ENCODE results near the gene DENND1A.
A peak's percentile ranks its signal among the peaks of the same experiment; 100 is the strongest.
"Not testable (repeated sequence)": the region's sequence is repeated elsewhere in the genome, so short reads cannot be mapped to it uniquely, and the experiment has no call there.

The DENND1A gene

DNA sequence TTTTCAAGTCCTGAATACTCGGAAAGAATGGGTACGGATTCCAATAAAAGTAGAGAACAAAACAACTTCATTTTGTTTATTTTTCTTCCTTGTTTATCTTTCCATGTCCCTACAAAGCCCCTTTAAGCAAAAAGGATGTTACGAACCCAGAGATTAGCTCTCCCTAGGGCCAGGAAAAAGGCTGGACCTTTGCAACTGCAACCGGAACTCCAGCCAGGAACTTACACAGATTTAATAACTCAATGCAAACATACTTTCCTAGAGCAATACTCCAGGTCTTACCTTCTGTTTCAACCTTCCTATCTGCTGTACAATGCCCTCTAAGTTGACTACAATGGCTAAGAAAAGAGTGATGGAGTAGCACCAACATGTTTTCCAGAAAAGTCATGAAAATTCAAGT lies 7.0 kb downstream of the DENND1A start:
- DNase-seq, result no peak

DNA sequence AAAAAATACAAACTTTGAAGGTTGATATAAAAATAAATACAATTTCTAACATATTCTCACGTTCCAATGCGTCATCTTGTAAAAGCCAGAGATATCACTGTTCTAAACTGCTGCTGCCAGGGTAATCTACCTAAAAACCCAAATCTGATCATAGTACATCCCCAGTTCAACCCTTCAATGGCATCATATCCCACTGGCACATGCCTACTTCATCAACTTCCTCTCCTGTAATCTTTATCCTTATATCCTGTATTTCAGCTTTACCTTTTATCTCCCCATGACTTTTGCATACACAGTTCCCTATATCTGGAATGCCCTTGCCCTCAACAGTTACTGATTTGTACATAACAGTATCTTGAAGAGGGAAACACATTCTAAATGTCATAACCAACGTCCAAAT lies 7.5 kb downstream of the DENND1A start:
- DNase-seq, result no peak

DNA sequence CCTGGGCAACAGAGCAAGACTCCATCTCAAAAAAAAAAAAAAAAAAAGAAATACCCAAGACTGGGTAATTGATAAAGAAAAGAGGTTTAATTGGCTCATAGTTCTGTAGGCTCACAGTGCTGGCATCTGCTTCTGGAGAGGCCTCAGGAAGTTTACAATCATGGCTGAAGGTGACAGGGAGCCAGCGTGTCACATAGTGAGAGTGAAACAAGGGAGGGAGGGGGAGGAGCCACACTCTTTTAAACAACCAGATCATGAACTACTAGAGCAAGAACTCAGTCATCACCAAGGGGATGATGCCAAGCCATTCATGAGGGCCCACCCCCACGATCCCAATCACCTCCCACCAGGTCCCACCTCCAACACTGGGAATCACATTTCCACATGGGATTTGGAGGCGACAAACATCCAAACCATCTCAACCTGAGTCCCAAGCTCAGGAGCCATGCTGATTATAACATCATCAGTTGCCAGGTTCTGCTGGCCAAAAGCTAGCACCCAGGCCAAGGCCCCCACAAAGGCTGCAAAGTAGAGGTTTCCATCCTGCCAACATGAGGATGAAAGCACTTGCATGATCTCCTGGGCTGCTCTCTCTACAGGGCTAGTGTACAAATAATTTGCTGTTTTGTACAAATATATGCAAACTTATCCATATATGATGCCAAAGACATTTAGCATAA lies 15.3 kb downstream of the DENND1A start:
- no peak for DNase-seq

DNA sequence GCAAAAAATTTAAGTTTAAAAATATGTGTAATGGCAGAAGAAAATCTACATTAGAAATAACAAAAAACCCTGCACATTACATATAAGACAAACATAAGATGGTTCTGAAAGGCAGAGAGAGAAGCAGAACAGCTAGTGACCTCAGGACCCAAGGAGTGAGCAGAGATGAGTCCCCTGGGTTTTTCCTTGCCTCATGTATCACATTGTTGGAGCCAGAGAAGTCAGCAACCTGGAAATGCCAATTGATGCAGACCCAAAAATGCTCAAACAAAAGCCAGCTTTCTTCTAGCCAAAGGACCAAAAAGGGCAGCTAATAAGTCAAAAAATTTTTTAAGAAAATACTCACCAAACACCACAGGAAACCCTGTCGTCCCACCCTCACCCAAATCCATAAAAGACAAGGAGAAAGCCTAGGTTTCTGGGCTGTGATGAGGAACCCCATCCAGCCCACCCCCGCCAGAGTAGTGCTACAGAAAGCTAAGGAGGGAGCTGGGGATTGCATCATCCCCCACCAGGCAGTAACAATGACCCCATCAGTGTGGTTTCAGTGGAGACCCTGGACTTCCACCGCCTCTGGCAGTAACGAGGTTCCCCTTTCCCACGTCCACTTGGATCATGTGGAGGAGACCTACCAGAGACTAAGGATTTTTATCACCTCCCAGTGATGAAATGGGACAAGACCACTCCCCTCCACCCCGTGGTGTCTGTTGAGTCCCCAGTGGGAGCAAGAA lies 17.6 kb downstream of the DENND1A start:
- peak in 1 of 2 donors; percentile 51 for DNase-seq

DNA sequence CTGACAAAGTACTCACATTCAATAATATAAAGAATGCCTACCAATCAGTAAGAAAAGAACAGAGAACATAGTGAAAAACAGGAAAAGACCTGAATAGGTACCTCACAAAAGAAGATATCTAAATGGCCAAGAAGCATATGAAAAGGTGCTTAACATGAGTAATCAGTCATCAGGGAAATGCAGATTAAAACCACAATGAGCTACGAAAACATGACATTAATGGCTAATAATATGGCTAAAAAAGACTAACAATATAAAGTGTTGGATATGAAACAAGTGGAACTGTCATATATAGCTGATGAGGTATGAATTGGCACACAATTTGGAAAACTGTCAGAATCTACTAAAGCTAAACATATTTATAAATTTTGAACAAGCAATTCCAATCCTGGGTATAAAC lies 18.9 kb downstream of the DENND1A start:
- no peak for DNase-seq

DNA sequence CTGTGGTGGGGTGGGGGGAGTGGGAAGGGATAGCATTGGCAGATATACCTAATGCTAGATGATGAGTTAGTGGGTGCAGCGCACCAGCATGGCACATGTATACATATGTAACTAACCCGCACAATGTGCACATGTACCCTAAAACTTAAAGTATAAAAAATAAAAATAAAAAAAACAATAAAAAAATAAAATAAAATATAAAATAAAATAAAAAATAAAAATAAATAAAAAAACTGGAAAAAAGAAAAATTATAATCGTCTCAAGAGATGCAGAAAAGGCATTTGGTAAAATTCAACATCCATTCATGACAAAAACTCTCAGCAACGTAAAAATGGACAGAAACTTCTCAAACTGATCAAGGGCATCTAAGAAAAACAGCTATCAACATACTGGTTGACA lies 20.7 kb downstream of the DENND1A start:
- DNase-seq, result not testable (repeated sequence)

DNA sequence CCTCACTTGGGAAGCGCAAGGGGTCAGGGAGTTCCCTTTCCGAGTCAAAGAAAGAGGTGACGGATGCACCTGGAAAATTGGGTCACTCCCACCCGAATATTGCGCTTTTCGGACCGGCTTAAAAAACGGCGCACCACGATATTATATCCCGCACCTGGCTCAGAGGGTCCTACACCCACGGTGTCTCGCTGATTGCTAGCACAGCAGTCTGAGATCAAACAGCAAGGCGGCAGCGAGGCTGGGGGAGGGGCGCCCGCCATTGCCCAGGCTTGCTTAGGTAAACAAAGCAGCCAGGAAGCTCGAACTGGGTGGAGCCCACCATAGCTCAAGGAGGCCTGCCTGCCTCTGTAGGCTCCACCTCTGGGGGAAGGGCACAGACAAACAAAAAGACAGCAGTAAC lies 26.4 kb downstream of the DENND1A start:
- DNase-seq, result not testable (repeated sequence)

DNA sequence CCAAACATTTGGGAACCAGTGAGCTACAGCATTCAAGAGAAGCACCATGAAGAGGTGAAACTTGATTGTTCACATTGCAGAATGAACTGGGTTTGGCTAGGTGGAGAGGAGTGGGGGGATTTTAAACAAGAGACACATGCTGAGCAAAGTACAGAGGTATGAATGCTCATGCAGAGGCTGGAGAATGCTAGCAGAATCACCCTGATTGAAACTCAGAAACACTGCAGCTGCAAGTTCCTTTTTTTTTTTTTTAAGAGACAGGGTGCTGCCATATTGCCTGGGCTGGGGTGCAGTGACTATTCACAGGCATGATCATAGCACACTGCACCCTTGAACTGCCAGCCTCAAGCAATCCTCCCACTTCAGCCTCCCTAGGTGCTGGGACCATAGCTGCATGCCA lies 35.1 kb downstream of the DENND1A start:
- DNase-seq, result no peak

DNA sequence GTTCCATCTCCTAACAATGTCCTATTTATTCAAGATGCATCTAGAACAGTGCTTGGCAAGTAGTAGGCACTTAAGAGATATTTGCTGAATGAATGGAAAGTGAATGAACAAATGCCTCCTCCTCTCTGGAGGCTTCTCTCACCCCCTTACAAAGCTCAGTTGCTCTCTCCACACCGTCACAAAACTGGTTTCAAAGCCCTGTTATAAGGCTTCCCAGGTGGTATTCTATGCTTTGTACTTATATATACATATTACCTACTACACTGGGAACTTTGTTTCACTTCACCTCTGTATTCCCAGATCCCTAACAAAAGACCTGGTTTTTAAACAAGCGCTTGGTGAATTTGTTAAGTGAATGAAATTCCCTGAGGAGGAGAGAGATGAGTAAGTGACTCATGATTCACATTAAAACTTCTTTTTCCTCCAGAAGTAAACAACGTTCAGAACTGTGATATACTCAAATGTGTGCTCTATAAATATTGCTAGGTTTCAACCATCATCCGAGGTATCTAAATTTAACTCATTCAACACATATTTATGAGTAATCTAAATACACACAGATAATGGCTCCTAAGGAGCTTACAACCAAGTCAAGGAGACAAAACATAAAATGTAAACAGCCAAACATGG lies 36.0 kb downstream of the DENND1A start:
- DNase-seq, result no peak

DNA sequence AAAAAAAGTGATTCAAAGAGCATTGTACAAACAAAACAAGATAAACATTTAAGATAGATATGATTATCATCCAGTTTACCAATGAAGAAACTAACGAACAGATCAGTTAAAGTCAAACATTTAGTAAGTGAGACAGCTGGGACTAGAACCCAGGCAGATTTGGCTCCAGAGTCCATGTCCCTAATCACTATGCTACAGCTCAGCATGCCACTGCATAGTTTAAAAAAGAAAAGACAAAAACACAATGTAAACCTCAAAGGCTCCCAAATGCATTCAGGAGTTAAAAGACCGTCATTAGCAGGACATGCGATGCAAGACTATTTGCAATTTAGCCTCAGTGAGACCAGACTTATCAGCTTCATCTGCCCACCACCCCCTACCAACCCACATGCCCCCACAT lies 36.8 kb downstream of the DENND1A start:
- no peak for DNase-seq

DNA sequence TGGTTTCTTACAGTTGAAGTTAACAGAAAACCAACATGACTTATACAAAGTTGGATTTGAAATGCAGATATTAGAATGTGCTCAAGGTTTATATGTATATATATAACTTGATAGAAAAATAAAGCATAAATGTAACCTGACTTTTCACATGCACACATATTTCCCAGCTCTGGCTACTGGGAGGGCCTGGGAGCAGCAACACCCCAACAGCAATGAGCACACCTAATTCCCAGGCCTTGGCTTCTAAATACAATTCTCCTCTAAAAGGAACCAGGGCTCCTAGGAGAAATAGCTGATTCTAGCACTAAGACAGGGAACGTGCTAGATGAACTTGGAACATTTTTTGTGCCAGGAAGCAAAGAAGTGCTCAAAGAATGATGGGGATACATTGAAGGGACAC lies 42.1 kb downstream of the DENND1A start:
- DNase-seq, result no peak

DNA sequence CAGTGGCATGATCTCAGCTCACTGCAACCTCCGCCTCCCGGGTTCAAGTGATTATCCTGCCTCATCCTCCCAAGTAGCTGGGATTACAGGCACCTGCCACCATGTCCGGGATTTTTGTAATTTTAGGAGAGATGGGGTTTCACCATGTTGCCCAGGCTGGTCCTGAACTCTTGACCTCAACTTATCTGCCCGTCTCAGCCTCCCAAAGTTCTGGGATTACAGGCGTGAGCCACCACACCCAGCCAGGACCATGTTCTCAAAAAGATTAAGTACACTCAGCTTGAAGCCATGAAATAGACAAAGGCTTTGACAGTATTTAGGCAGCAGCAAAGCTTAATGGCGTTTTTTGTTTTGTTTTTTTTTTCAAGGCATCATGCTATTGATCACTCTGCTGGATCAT lies 44.1 kb downstream of the DENND1A start:
- not testable (repeated sequence) for DNase-seq

DNA sequence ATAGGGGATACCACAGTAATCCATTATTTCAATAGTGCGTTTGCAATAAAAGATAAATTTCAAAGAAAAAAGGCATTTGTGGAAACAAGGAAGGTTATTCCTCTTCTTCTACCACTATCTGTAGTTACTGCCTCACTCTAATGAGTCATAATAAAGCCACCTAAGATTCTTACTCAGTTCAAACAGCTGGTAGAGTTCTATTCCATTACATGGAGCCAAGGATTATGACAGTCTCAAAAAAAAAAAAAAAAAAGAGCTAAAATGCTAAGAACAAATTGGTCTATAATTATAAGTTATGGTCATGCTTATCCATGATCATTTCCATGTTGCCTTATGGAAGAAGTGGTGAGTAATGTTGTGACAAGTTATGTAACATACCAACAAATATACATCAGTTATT lies 46.3 kb downstream of the DENND1A start:
- no peak for DNase-seq

DNA sequence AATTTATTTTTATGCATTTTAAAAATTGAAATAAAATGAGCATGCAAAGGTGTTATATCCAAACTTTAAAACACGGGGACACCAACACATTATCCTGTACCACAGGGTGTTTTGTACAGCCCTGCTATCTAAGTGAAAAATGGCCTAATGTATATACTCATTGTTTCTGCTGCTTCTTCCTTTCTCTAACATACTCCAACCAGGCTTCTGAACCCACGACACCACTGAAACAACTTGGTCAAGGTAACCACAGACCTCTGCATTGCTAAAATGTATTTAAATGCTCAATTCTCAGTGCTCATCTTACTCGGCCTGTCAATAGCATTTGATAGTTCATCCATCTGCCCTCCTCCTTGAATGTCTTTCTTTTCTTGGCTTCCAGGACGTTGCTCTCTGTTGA lies 48.3 kb downstream of the DENND1A start:
- no peak for DNase-seq

DNA sequence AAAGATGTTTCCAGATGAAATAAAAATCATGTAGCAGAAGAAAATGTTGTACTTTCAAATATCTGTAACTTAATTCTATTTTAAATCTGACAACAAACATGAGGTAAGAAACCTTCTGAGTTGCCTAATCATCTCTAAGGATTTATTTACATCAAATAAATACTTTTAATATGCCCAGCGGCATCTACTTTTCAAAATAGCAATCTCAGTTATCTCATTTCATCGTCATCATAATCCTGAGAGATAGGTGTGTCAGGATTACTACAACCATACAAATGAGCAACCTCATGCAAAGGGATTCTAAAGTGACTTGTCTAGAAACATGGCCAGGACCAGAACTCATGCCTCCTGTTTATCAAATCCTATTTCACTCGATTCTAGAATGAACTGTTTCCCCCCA lies 49.5 kb downstream of the DENND1A start:
- DNase-seq, result no peak

DNA sequence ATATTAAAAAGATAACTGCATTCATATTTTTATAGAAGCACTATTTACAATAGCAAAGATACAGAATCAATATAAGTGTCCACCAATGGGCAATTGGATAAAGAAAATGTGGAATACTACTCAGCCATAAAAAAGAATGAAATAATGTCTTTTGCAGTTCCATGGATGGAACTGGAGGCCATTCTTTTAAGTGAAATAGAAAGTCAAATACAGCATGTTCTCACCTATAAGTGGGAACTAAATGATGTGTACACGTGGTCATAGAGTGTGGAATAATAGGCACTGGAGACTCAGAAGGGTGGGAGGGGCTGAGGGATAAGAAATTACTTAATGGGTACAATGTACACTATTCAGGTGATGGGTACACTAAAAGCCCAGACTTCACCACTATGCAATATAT lies 53.2 kb downstream of the DENND1A start:
- DNase-seq, result no peak

DNA sequence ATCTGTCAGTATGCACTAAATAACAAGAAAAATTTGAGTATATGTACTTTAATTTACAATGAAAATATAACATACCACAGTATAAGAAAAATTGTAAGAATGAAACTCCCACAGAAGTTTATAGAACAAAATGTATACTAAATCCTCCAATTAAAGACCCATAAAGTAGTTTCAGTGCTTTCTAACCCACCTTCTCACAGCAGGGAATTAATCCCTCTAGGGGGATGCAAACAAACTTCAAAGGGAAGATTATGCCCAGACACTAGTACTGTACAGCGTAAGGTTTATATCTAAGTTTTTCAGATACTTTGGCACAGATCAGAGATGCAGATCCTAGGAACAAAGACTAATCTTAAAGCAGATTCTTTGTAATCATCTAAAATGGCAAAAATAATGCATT lies 57.2 kb downstream of the DENND1A start:
- no peak for DNase-seq

DNA sequence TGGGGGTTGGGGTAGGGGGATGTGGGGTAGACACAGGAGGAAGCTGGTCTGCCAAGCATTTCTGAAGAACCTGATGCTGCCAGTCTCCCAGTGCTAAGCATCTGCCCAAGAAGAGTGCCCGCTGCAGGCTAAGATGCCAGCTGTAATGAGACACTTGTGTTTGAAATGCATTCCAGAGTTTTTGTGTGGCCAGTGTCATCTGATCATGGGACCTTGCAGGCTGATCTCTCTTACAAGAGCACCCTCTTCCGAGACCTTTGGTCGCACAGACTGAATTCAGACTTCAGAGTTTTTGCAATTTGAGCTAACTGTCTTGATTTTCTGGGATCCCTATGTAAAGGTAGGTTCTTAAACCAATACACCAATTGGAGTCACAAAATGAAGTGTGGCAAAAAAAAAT lies 58.1 kb downstream of the DENND1A start:
- no peak for DNase-seq

DNA sequence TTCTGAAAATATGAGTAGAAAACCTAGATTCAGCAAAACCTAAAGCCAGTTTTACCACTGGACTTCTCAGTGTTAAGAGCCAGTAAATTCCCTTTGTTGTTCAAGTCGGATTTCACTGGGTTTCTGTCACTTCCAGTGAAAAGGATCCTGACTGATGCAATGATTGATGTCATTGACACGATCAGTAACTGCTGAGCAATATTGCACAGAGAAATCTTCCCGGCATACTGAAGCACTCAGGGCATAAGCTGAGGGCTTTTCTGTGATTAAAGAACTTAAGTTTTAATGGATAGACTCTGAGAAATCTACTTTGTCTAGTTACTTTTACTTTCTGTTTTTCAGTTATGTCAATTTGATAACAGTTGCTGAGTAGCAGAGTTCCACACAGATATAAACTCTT lies 61.9 kb downstream of the DENND1A start:
- peak; percentile 86 to 87 for DNase-seq

DNA sequence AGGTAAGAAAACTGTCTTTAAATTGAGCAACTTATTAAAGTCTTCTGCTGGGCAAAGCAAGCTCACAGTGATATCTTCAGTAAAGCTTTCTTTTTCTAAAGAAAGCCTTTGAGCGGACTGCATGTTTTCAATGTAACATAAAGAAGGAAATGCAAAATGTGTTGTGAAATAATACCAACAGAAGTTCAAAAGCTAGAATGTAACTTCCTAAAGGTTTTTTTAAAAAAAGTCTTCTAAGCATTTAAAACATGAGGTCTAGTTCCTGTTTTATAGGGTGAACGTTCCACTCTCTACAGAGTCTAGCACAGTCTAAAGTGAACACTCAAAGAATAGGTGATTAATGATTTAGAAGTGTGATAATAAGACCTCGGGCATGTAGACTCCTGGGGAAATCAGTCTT lies 62.9 kb downstream of the DENND1A start:
- DNase-seq, result peak; percentile 53 to 97

DNA sequence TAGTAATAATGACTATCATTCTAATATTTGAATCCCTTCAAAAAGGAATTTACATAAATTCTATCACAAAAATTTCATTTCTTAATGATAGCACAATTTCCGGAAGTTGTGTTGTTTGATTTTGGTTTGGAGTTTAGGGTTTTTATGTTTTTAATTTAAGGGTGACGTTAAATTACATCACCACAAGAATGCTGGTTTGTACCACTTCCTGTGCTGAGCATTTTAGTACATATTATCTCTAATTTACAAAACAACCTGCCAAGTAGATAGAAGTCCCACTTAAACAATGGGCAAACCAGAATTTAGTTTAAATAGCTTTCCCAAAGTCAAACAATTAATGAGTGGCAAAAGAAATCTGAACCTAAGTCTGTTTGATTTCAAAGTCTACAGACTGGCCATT lies 63.4 kb downstream of the DENND1A start:
- DNase-seq, result peak in 1 of 2 donors; percentile 41

DNA sequence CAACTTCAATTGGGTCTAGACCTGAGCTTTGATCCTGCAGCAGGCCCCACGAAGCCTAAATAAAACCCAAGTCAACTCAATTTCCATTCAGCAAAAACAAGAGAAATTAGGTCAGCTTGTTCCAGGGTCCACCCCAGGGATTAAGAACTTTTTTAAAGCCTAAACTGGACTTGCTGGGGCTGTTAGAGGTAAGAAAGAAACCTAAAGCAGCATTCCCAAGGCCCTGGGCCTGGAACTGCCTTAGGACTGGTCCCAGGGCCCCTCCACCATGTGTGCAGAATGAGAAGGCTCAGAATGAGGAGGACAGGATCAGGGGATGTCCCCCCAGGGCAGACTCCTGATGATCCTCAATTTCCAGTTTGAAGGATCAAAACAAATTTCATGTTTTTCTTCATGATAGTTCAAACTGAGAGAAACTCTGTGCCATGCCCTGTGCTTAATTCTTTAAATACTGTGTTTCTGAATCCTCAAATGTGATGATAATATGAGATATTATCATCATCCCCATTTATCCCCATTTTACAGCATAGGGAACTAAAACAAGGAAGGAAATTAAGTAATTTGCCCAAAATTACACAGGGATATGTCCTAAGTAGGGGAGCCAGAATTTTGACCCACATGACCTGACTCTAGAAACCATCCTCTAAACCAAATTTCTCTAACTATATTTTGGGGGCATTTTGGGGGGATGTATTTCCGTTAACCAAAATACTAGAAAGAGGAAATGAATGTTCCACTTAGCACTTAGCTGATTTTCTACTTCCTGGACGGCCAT lies 64.5 kb downstream of the DENND1A start:
- DNase-seq, result peak; percentile 42 to 72

DNA sequence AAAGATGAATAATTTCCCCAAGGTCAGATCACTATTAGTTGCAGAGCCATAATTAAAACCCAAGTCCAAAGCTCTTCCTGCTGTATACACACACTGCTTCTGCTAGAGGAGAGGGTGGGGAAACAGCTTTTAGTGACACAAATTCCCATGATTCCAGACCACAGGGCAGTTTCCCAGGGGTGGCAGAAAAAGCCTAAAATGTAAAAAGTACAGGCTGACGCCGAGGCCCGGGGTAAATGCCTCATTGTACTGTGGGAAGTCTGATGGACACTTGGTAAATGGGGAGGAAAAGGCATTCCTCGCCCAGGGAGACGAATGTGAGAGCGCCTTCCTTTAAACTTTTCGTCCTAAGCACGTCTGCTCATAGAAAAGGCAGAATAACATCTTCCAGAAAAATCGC lies 65.7 kb downstream of the DENND1A start:
- peak in 1 of 2 donors; percentile 22 for DNase-seq

All from inflammatory macrophage (primary cell).